ENCODE measurements around the gene C11orf97. TPM values are rescaled to one million over a fixed set of nuclear protein-coding genes. Genes with fewer than 3 reads are reported as not detected.

Gene C11orf97
- total and polyA plus RNA-seq, 2 of the 13 experiments (the other 11 are each of a cell fraction or from before 2014, with no cell fraction given), result 0.35 TPM; not detected in 1

DNA sequence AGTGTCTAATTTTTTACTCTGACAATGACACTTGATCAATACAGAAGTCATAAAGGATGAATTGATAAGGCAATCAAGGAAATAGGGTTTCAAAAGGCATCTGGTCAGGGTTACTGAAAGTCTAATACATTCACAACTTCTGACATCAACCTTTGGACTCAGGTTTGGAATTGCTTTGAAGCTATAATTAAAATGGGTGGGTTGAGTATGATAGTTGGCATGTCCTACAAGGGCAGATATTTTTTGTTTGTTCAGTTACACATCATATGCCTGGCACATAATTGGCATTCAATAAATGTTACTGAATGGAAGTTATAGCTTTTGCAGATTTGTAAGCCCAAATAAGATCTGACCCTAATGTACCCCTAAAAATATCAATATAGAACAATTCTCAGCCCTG is 24.1 kb downstream of the C11orf97 start:
- Histone ChIP-seq H3K36me3 (replicated peaks in 1 of 2; ENCODE audit: control insufficient read depth in 1 of 2, insufficient read depth in 2 of 2, low read length in 2 of 2) (no peaks in the 10 kb centered on the region), H3K27ac (ENCODE audit: extremely low read length, insufficient read depth, low read length) (no peak overlapping the region), H3K27me3 (ENCODE audit: control insufficient read depth in 1 of 2, insufficient read depth in 2 of 2, low read length in 2 of 2) (0 out of 5 replicates have a peak, but pooled peaks cover 0 to under 1% of the 10 kb centered on the region in 2 experiments), H2AFZ (ENCODE audit: low read length) (no peak overlapping the region), H3K9me3 (ENCODE audit: low read length) (no peaks in the 10 kb centered on the region), H3K79me2 (ENCODE audit: insufficient read depth, low read length) (no peaks in the 10 kb centered on the region), H3K4me2 (ENCODE audit: low read depth, low read length) (no peak overlapping the region), H3K9ac (ENCODE audit: insufficient read depth, low read depth, low read length) (no peak overlapping the region), H3K4me1 (ENCODE audit: insufficient read depth, low read length) (no peaks in the 10 kb centered on the region), H3K4me3 (replicated peaks in 1 of 3; ENCODE audit: insufficient read depth in 1 of 3, low read depth in 2 of 3, low read length in 3 of 3) (no peak overlapping the region), H4K20me1 (ENCODE audit: insufficient read depth, low read length) (no peaks in the 10 kb centered on the region)
- FAIRE-seq (no peak), ATAC-seq (no peak), DNase-seq (ENCODE audit: low spot score) (no peak)
- TF ChIP-seq DNMT3B (CRISPR knock-in tag; conservative IDR thresholded peaks at IDR 0.05), result no peak
- TF ChIP-seq MYC (CRISPR knock-in tag; IDR thresholded peaks at IDR 0.05; ENCODE audit: borderline replicate concordance), result no peak
- TF ChIP-seq ZNF350 (CRISPR knock-in tag; IDR thresholded peaks at IDR 0.05; ENCODE audit: borderline replicate concordance, low read depth), result no peak
- TF ChIP-seq ZNF672 (CRISPR knock-in tag; IDR thresholded peaks at IDR 0.05), result no peak
- no peak for TF ChIP-seq ONECUT2 (CRISPR knock-in tag; IDR thresholded peaks at IDR 0.05)
- TF ChIP-seq, protein P1, sequence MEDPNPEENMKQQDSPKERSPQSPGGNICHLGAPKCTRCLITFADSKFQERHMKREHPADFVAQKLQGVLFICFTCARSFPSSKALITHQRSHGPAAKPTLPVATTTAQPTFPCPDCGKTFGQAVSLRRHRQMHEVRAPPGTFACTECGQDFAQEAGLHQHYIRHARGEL (CRISPR knock-in tag; IDR thresholded peaks at IDR 0.05), result no peak
- no peak for TF ChIP-seq ZNF510 (CRISPR knock-in tag; IDR thresholded peaks at IDR 0.05; ENCODE audit: low read depth)
- TF ChIP-seq ZFP36L1 (CRISPR knock-in tag; IDR thresholded peaks at IDR 0.05), result no peak
- no peak for TF ChIP-seq ZNF724P (CRISPR knock-in tag; IDR thresholded peaks at IDR 0.05; ENCODE audit: borderline replicate concordance)
- TF ChIP-seq, protein P2, sequence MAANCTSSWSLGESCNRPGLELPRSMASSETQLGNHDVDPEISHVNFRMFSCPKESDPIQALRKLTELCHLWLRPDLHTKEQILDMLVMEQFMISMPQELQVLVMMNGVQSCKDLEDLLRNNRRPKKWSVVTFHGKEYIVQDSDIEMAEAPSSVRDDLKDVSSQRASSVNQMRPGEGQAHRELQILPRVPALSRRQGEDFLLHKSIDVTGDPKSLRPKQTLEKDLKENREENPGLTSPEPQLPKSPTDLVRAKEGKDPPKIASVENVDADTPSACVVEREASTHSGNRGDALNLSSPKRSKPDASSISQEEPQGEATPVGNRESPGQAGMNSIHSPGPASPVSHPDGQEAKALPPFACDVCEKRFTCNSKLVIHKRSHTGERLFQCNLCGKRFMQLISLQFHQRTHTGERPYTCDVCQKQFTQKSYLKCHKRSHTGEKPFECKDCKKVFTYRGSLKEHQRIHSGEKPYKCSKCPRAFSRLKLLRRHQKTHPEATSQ (CRISPR knock-in tag; IDR thresholded peaks at IDR 0.05; ENCODE audit: borderline replicate concordance), result no peak
- no peak for TF ChIP-seq ZSCAN12 (CRISPR knock-in tag; IDR thresholded peaks at IDR 0.05)
- TF ChIP-seq, protein P3, sequence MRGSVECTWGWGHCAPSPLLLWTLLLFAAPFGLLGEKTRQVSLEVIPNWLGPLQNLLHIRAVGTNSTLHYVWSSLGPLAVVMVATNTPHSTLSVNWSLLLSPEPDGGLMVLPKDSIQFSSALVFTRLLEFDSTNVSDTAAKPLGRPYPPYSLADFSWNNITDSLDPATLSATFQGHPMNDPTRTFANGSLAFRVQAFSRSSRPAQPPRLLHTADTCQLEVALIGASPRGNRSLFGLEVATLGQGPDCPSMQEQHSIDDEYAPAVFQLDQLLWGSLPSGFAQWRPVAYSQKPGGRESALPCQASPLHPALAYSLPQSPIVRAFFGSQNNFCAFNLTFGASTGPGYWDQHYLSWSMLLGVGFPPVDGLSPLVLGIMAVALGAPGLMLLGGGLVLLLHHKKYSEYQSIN (CRISPR knock-in tag; IDR thresholded peaks at IDR 0.05; ENCODE audit: borderline replicate concordance), result no peak
- no peak for TF ChIP-seq HNRNPL (IDR thresholded peaks at IDR 0.05; ENCODE audit: low read depth, low read length)
- TF ChIP-seq MBD4 (IDR thresholded peaks at IDR 0.05; ENCODE audit: borderline replicate concordance, low read length), result no peak
- TF ChIP-seq TCF12 (IDR thresholded peaks at IDR 0.05), result no peak
- no peak for TF ChIP-seq TCF12 (CRISPR knock-in tag; IDR thresholded peaks at IDR 0.05)
- TF ChIP-seq PTBP1 (IDR thresholded peaks at IDR 0.05; ENCODE audit: low read depth, low read length, poor library complexity, severe bottlenecking), result no peak
- TF ChIP-seq CHD4 (IDR thresholded peaks at IDR 0.05; ENCODE audit: borderline replicate concordance, low read length), result no peak
- intact Hi-C loops (cut with micrococcal nuclease; ENCODE audit: unreplicated experiment) (no loop called here), in situ Hi-C loops (cut with HindIII; ENCODE audit: extremely low pct_ligation_motif_present, low pct_unique_long_range_greater_than_20kb) (no loop called here)
- BruUV-seq (replicated peaks), result no TSS peak
- ChIA-PET CTCF (ENCODE audit: low intra/inter-chr PET ratio, low total read pairs) (no interaction called here), POLR2A (no interaction called here)

All from HepG2 (cell line).